Measurements from ENCODE around the gene MFSD1.

The MFSD1 gene, protein sequence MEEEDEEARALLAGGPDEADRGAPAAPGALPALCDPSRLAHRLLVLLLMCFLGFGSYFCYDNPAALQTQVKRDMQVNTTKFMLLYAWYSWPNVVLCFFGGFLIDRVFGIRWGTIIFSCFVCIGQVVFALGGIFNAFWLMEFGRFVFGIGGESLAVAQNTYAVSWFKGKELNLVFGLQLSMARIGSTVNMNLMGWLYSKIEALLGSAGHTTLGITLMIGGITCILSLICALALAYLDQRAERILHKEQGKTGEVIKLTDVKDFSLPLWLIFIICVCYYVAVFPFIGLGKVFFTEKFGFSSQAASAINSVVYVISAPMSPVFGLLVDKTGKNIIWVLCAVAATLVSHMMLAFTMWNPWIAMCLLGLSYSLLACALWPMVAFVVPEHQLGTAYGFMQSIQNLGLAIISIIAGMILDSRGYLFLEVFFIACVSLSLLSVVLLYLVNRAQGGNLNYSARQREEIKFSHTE

DNA sequence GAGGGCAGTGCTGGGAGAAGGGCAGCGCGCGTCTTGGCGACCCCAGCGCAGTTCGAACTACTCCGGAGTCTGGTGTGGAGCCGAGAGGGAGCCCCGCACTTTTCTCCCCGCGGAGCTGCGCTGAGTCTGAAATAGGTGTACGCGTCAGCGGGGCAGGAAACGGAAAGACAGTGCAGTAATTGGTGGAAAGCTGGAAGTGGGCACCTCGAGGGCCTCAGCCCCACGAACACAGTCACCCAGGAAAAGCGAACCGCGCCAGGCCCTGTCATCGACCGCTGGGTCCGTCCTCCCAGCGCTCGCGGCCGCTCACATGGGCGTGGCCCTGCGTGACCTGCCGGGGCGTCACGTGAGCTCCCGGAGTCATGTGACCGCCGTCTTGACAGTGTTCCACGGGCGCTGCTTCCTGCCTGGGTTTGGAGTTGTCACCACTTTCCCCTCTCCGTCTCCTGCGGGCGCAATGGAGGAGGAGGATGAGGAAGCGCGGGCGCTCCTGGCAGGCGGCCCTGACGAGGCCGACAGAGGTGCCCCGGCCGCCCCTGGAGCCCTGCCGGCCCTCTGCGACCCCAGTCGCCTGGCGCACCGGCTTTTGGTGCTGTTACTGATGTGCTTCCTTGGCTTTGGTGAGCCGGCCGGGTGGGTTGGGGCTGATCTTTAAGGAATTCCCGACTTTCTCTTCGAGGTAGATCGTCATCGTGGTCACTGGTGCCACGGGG is at the start of gene MFSD1:
Gene MFSD1 (plus strand): TSS at position 359 of the 713 bp plus-strand sequence. CDS start 99 bp downstream, at position 458.
- peak; percentile 88 to 93 for DNase-seq

DNA sequence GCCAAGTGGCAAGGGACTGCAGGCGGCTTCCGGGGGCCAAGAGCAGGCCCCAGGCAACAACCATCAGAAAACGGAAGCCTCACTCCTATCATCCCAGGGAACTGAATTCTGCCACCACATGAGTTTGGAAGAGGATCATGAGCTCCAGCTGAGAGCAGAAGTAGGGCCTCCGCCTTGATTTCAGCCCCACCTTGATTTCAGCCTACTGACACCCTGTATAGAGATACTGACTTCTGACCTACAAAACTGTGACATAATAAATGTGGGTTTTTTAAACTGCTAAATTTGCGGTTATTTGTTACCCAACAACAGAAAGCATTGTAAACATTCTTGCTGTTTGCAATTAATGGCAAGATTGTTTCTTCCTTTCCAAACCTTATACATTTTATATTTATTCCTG is 48.0 kb upstream of the MFSD1 start:
- DNase-seq: no peak

DNA sequence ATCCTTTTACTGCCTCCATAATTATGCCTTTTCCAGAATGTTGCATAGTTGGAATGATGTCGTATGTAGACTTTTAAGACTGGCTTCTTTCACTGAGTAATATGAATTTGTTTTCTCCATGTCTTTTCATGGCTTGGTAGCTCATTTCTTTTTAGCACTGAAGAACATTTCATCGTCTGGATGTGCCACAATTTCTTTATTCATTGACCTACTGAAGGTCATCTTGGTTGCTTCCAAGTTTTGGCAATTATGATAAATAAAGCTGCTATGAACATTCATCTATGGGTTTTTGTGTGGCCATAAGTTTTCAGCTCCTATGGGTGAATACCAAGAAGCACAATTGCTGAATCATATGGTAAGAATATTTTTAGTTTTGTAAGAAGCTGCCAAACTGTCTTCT is 46.4 kb upstream of the MFSD1 start:
- DNase-seq: no peak

DNA sequence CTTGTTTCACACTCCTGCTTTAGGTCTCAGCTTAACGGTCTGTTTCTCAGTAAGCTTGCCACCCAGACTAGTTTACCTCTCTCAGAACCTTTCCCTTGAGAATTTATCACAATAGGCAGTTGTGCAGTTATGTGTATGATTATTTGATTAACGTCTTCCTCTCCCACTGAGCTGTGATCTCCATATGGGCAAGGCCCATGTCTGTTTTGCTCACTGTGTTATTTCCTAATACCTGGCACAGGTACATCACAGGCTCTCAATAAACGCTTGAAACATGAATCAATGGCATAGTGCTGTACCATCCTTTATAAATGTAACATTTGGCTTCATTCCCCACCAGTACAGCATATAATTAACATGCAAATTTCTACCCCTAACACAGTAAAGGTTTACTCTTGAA is 40.5 kb upstream of the MFSD1 start:
- no peak for DNase-seq

DNA sequence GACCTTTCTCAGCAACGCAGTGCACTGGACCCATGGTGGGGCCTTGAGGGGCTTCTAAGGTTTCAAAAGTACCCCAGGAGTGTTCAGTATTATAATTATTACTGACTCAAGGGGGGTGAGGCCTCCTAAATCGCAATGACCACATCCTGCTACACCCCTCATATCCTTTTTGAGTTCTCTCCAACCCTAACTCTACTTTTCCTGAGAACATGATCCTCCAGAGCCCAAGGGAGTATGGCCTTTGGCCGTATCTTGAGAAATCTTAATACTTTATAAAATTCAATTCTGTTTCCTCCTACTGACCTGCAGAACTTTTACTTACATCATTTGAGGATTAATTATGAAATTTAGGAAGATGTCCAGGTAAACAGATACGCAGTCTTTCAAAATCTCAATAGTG is 39.2 kb upstream of the MFSD1 start:
- no peak for DNase-seq

DNA sequence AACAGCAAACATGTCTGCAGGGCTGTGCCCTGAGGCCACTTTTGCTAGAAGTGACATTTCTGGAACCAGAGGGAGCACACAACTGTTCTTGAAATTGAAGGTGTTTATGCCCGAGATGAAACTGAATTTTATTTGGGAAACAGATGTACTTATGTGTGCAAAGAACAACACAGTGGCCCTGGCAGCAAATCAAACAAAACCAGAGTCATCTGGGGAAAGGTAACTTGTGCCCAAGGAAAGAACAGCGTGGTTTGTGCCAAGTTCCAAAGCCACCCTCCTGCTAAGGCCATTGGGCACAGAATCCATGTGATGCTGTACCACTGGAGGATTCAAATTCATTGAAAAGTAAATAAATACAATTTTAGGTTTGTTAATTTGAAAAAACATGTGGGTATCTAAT is 38.4 kb upstream of the MFSD1 start:
- no peak for DNase-seq

DNA sequence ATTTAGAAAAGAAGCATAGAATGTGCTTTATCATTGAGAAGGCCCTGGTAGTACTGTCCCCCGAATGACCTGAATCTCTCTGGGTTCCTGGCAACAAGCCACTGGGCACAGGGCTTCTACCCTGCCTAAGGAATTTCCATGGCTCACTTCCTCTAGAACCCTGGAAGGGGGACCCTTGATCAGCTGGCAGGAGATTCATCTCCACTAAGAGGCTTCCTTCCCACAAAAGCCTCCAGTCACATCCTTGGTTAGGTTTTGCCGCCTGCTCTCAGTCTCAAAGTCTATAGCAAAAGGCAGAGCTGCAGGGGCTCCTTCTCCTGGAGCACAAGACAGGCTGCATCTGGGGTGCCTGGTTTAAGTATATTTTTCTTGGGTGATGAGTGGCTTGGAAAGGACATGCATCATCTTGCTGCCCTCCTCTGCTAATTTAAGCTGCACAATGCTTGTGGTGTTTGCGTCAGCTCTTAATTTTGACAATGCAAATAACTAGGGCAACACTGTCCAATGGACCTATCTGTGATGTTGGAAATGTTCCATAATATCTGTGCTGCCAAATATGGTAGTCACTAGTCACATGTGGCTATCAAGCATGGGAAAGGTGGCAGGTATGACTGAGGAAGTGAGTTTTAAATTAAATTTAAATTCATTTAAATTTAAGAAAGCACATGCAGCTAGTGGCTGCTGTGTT is 36.2 kb upstream of the MFSD1 start:
- no peak for DNase-seq

DNA sequence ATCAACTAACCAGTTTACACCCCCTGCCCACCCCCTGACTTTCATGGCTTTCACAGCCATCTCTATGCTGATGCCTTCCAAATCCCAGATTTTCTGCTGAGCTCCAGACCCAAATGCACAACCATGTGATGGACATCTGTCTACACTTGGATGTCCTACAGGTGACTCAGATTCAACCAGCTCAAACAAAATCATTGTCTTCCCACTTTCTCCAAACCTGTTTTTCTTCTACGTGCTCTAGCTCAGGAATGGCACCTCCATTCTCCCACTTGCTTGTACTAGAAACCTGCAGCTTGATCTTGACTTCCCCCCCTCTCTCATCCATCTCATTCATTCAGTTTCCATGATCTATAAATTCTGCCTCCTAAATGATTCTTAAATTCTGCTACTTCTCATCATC is 35.5 kb upstream of the MFSD1 start:
- no peak for DNase-seq

DNA sequence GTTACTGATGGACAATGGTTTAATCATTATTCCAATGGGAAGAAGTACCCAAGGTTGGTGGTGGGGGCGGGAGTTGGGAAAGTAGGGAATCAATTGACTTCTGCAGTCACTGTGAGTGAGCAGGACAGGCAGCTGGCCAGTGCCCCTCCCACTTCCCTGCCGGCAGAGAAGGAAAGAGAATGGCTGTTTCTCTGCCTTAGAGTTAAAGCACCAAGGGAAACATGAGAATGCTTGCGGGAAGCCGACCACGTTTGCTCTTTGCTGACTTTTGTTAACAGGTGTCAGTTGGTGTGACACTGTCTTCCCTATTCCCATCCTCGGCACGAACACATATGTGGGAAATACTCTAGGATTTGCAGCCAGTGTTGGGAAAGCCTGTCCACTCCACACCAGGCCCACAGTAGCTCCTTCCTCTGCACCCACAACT is 33.5 kb upstream of the MFSD1 start:
- DNase-seq: no peak

DNA sequence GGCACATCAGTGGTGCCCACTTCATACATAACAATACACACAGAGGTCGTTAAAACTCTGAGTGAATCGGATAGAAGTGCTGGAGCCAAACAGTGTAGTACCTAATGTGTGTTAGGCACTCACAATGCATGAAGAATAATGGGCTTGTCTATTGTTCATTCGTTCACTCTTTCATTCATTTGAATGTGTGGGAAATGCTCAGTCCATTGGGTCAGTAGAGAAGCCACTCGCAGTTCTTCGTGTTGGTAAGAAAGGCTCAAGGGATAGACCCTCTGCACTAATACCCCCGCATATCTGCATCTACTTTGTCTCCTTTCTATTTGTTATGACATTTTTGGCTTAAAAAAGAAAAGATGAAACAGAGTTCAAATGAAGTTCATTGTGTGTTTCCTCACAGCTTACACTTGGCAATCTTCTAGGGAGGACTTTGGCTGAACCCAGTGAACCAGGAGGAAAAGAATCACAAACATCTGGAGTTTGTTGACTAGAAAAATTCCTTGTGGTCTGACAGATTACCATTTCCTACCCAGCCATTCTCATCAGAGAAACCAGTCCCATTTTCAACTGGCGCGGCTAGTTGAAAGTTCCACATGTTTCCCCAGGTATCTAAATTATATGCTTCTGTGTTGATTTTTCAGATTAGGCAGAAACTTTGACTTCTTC is 32.8 kb upstream of the MFSD1 start:
- DNase-seq: no peak

DNA sequence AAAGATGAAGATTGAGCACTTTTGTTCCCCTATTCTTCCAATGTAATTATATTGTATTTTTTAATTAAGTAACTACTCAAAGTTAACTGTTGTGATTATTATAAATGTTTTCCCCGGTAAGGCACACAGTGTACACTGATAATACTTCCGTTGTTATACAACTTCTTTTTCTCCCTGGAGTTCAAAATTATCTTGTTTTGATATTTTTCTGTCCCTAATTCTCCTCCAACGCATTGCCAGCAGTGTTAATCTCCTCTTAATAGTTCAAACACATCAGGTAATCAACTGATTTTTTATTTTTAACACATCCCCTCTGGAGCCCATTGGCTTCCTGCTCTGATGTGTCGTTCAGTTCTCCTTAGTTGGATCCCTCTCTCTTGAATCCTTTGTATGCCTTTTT is 32.3 kb upstream of the MFSD1 start:
- DNase-seq: no peak

DNA sequence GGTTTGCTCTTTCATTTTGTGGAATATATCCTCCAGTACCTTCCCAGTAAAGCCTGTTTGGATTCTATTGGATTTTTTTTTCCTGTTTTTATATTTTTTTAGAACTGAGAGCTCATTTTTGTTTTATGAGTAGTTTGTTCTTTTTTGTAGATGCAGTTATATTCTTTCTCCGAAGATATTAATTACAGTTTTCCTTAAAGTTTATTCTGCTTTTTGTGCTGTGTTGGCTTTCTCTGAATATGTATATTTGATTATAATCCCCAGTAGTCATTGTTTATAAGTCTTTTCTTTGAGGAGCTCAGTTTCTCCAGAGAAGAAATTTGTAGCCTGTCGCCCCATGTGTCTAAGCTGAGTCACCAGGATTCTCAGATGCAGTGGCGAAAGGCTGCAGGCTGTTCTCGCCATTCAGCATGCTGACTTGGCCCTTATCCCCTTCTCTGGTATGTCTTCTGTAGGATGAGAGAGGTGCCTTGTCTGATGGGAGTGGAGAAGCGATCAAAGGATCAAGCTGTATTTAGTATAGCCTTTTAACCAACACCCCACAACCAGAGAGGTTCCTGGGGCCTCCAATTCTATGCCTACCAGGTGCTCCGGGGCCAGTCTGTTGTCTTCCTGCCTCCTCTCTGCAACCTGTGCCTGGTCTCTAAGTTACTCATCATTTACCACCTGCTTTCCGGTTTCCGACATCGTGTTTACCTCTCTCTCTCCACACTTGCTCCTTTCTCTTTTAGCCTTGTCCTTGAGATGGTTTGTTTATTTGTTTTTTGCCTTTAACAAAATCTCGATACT is 31.7 kb upstream of the MFSD1 start:
- DNase-seq: no peak

DNA sequence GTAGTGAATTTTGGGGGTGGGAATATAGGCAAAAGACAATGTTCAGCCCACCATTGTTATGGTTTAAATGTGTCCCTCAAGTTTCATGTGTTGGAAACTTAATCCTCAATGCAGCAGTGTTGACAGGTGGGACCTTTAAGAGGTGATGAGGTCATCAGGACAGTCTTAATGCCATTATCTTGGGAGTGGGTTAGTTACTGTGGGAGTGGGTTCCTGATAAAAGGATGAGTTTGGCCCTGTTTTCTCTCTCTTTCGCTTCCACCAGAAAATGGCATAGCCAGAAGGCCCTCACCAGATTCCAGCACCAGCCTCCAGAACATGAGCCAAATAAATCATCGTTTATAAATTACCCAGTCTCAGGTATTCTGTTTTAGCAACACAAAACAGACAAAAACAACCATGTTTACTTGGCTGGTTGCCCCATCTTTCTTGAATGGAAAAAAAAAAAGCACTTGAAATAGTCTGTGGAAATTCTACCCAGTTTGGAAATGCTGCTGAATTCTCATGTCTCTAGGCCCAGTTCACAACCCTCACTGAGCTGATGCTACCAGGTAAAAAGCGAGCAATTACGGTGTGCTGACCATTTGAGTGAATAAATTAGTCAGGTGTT is 31.0 kb upstream of the MFSD1 start:
- no peak for DNase-seq

DNA sequence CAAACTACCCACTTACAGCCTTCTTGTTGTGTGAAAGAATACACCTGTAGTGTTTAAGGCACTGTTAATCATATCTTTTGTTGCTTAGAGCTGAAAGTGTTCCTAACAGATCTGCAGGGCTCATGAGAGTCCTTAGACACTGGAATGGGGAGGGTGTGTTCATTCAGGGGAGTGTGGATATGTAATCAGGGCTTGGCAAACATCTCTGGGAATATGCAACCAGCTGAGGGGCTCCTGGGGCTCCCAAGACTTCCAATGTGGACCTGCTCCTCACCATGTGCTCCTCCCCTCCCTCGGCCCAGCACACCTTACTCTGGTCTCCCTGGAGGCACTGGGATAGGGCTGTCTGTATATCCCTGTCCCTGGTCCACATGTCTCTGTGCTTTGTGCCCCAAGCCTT is 30.3 kb upstream of the MFSD1 start:
- DNase-seq: no peak

DNA sequence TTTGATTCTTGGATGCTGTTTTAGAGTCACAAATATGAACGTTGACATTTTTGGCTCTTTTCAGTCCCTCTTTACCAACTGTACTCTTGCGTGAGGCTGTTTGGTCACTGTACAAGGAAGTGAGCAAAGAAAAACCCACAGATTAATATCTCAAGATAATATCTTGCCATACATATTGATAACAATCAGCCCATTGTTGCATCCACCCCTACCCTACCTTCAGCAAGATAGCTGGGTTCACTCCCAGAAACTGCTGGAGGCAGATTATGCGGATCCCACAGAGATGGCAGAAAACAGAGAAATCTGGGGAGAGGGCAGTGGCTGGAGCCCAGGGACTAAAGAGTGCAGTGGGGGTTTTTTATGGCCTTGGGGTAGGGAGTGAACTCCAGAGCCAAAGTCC is 29.9 kb upstream of the MFSD1 start:
- DNase-seq: no peak

DNA sequence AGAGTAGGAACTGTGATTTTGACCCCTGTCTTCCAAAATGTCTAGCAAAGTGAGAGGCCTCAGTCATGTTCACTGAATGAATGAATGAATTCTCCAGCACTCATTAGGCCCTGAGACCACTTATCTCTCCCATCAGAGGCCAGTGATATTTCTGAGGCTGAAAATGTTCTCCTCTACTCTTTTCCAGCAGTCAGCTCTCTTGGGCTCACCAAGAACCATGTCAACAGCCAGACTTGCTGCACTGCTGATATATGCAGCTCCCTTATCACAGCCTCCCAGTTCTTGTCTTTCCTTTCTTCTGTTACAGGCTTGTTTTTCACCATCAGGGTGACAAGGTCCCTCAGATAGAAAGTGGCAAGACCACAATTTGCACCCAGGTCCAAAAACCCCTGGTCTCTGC is 28.7 kb upstream of the MFSD1 start:
- no peak for DNase-seq

DNA sequence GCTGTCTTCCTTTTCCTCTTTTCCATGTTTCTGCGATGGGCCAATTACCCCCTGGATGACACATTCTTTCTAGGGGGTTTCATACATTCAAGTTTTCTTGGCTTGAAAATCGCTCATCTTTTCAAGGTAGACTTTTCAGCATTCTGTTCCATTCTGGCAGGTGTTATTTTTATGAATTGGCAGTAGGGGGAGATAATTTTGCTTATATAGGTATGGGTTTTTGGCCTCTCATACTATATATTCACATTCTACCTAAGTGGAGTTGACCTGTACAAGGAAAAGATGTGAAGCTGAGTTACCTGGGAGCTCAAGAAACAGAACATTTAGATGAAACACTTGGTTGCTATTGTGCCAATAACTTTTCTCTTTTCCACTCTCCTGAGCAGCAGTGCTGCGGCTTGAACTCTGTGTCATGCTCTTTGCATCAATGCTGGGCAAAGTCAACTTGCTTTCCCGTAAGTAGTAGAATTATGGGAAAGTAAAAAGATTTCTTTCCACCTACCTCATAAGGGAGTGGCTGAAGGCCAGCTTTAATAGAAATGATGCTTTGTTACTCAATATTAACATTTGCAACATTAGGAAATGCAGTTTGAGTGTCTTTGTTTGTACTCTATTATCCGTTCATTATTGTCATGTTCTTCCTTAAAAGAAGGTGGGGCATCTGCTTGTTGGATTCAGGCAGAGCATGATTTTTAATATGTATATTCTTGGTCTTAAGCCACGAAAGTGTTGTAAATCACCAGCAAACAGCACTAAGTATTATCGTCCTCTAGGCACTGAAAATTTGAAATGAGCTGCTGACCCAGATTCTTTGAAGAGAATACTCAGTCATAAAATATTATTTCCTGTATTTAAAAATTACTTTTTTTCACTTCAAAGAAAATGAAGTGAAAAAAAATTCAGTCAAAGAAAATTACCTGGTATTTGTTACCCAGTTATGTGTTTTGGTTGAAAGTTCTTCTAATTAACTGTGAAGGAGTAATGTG is 27.7 kb upstream of the MFSD1 start:
- no peak for DNase-seq

DNA sequence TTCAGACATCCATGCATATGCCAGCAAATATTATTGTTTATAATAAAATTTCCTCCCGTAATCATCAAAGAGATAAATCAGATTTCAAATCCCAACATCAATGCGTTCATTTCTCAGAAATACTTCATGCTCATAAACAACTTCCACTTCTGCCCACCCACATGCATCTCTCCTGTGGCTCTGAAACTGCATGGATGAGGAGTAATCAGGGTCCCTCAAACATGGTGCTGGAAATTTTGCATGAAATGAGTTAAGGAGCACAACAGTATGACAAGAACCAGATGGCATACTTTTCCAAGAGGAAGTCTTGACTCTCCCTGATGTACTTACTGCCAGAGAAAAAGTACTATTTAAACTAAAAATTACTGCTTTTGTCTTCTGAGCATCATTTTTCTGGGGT is 26.9 kb upstream of the MFSD1 start:
- DNase-seq: no peak

DNA sequence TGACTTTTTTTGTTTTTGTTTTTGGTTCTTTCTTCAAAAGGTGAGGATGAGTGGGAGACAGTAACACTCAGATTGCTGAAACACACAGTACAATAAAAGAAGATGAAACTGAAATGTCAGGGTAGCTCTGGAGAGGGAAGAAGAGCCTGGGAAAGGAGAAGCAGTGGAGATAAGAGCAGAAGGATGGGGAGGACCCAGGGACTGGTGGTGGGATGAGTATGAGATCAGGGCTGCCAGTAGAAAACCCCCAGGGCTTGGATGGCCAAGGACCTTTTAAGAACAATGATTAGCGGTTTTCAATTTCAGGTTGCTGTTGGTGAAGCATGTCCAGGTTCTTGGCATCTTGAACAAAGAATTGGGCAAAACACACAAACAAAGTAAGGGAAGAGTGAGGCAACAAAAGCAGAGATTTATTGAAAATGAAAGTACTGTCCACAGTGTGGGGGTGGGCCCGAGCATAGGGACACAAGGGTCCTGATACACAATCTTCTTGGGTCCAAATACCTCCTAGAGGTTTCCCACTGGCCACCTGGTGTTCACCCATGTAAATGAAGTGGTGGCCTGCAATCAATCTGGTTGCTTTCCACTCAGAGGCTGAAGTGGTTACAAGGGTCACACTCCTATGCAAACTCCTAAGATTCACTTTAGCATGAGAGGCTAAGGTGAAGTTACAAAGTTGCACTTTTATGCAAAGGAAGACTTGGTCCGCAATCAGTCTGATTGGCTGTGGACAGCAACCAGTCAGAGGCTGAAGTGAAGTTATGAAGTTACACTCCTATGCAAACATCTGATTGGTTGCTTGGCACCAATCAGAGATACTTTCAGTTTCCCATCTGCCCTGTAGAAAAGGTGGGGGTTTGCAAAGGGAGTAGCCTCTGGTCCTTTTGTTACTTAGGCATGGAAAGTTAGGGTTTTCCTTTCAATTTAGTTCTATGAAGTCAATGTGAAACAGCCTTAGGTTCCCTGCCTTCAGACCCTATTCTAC is 26.1 kb upstream of the MFSD1 start:
- no peak for DNase-seq
